HAP-1 (cell line): ENCODE results near the gene CLDN18.

Experiments
- DNase-seq, 2 experiments: peaks; one replicate each; pipeline ENCODE4 v3.0.0-alpha.2; 2016 to 2020; ENCODE audit warnings: low spot score in 2 of 2
- H3K27me3 ChIP-seq: fragments of 250-450 bp; sonication (Bioruptor Pico); 2 replicates; pipeline ENCODE4 v1.5.1; 2020; ENCODE audit warnings: low read depth, mild to moderate bottlenecking, moderate library complexity
- H3K36me3 ChIP-seq: fragments of 250-450 bp; sonication (Bioruptor Pico); replicated peaks from 2 replicates; pipeline ENCODE4 v1.5.1; 2020; ENCODE audit warnings: mild to moderate bottlenecking
- H3K4me1 ChIP-seq: fragments of 250-450 bp; sonication (Bioruptor Pico); 2 replicates; pipeline ENCODE4 v1.5.1; 2020; ENCODE audit warnings: mild to moderate bottlenecking
- H3K4me3 ChIP-seq: fragments of 250-450 bp; sonication (Bioruptor Pico); 2 replicates; pipeline ENCODE4 v1.5.1; 2020; ENCODE audit warnings: mild to moderate bottlenecking, moderate library complexity
- H3K9me3 ChIP-seq: fragments of 250-450 bp; sonication (Bioruptor Pico); 2 replicates; pipeline ENCODE4 v1.5.1; 2020; ENCODE audit warnings: mild to moderate bottlenecking, moderate library complexity
- in situ Hi-C: fragments of 300-500 bp; cut with MboI; formaldehyde crosslinking; loops from 3 replicates; pipeline ENCODE4 v1.14.3; 2020; ENCODE audit warnings: low sequenced_read_pairs, inconsistent platforms, mixed read lengths

CLDN18 gene

GRCh38 chr3:138081371-138082084 lies 71.6 kb downstream of the CLDN18 start:
- in situ Hi-C loops = no loop called here
- H3K36me3 ChIP-seq = peaks cover 61% of the 10 kb centered on the region
- H3K27me3 ChIP-seq = no peaks in the 10 kb centered on the region
- H3K9me3 ChIP-seq = no peaks in the 10 kb centered on the region
- H3K4me3 ChIP-seq = no peak overlapping the region
- DNase-seq = no peak
- H3K4me1 ChIP-seq = no peaks in the 10 kb centered on the region

- no peak for DNase-seq
- Histone ChIP-seq H3K4me3 (no peak overlapping the region), H3K36me3 (peaks cover 66% of the 10 kb centered on the region), H3K9me3 (no peaks in the 10 kb centered on the region), H3K4me1 (no peaks in the 10 kb centered on the region), H3K27me3 (no peaks in the 10 kb centered on the region)
- in situ Hi-C loops = no loop called here
Observed at GRCh38 chr3:138082085-138082991, 72.4 kb downstream of the CLDN18 start.

DNA sequence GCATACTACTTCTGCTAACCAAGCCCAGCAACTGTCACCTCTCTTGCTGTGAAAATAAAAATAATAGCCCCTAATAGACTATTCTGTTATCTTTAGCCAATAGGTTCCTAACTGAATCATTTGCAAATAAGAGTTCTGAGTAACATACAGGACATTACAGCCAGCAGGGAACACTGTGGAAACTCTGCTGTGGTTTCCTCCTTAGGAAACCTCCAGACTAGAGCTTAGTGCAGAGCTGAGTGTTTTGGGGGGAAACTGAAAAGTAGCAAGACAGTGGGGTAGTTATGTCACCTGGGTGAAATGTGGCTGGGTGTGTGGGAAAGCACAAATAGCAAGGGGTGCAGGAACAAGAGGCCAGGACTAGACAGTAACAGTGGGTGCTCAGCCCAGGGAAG lies 73.0 kb downstream of the CLDN18 start:
- Histone ChIP-seq H3K36me3 (peaks cover 72% of the 10 kb centered on the region), H3K4me3 (no peak overlapping the region), H3K4me1 (no peaks in the 10 kb centered on the region), H3K9me3 (no peaks in the 10 kb centered on the region), H3K27me3 (no peaks in the 10 kb centered on the region)
- DNase-seq = no peak
- in situ Hi-C loops = no loop called here
